Astrocyte (in vitro differentiated cells and primary cell): Measurements from ENCODE around the gene GLP1R. TPM values are rescaled to one million over a fixed set of nuclear protein-coding genes. Genes with fewer than 3 reads are reported as not detected.

Experiments
- DNase-seq: peaks from one replicate; pipeline ENCODE4 v3.0.0-alpha.2; 2010; ENCODE audit warnings: low read depth
- FAIRE-seq: peaks from 2 replicates; lab custom pipeline; 2011; peaks lifted over from hg19 to GRCh38; lab: Jason Lieb, UNC
- H2AFZ ChIP-seq: 2 replicates; pipeline ENCODE4 v1.6.0; 2012; ENCODE audit warnings: low read depth, low read length, inconsistent platforms
- H3K27ac ChIP-seq: 2 replicates; pipeline ENCODE4 v1.5.1; 2011; ENCODE audit warnings: low read depth, low read length, inconsistent platforms
- H3K27me3 ChIP-seq: 2 replicates; pipeline ENCODE4 v1.6.0; 2011; ENCODE audit warnings: low read length, inconsistent platforms; ENCODE audit not compliant: insufficient read depth
- H3K36me3 ChIP-seq: 2 replicates; pipeline ENCODE4 v1.5.1; 2011; ENCODE audit warnings: low read length, inconsistent platforms; ENCODE audit not compliant: insufficient read depth
- H3K4me1 ChIP-seq: 2 replicates; pipeline ENCODE4 v1.5.1; 2011; ENCODE audit warnings: low read length, inconsistent platforms; ENCODE audit not compliant: insufficient read depth
- H3K4me2 ChIP-seq: 2 replicates; pipeline ENCODE4 v1.6.0; 2012; ENCODE audit warnings: low read length, inconsistent platforms
- H3K4me3 ChIP-seq: 2 replicates; pipeline ENCODE4 v1.5.1; 2011; ENCODE audit warnings: low read depth, mild to moderate bottlenecking, low read length, inconsistent platforms; ENCODE audit not compliant: insufficient read depth
- H3K79me2 ChIP-seq: 2 replicates; pipeline ENCODE4 v1.6.0; 2012; ENCODE audit warnings: mild to moderate bottlenecking, low read length, inconsistent platforms; ENCODE audit not compliant: insufficient read depth
- H3K9ac ChIP-seq: 2 replicates; pipeline ENCODE4 v1.6.0; 2012; ENCODE audit warnings: mild to moderate bottlenecking, low read length, inconsistent platforms
- H3K9me3 ChIP-seq: 2 replicates; pipeline ENCODE4 v1.5.1; 2012; ENCODE audit warnings: low read depth, mild to moderate bottlenecking, low read length, inconsistent platforms; ENCODE audit not compliant: insufficient read depth
- H4K20me1 ChIP-seq: 2 replicates; pipeline ENCODE4 v1.6.0; 2012; ENCODE audit warnings: low read length, inconsistent platforms; ENCODE audit not compliant: insufficient read depth
- H3K27ac Mint-ChIP-seq: one replicate; pipeline ENCODE4 v1.8.0; 2021; ENCODE audit warnings: mild to moderate bottlenecking, mixed read lengths; ENCODE audit not compliant: unreplicated experiment
- H3K27me3 Mint-ChIP-seq: one replicate; pipeline ENCODE4 v1.8.0; 2021; ENCODE audit warnings: low read depth, mixed read lengths; ENCODE audit not compliant: unreplicated experiment
- H3K36me3 Mint-ChIP-seq: one replicate; pipeline ENCODE4 v1.8.0; 2021; ENCODE audit warnings: low read depth, mixed read lengths; ENCODE audit not compliant: unreplicated experiment
- H3K4me1 Mint-ChIP-seq: one replicate; pipeline ENCODE4 v1.8.0; 2021; ENCODE audit warnings: low read depth, mixed read lengths; ENCODE audit not compliant: unreplicated experiment
- H3K4me3 Mint-ChIP-seq: one replicate; pipeline ENCODE4 v1.8.0; 2021; ENCODE audit warnings: mild to moderate bottlenecking, moderate library complexity, mixed read lengths; ENCODE audit not compliant: unreplicated experiment
- H3K9me3 Mint-ChIP-seq: one replicate; pipeline ENCODE4 v1.8.0; 2021; ENCODE audit warnings: mild to moderate bottlenecking, mixed read lengths; ENCODE audit not compliant: unreplicated experiment
- CTCF ChIP-seq: IDR thresholded peaks from 2 replicates; pipeline ENCODE4 v1.5.1; 2011; ENCODE audit warnings: low read depth, mild to moderate bottlenecking, inconsistent platforms, low read length, moderate library complexity; ENCODE audit not compliant: insufficient read depth
- EZH2 ChIP-seq: IDR thresholded peaks from 2 replicates; pipeline ENCODE4 v1.6.1; 2012; ENCODE audit warnings: mild to moderate bottlenecking, low read length, inconsistent platforms; ENCODE audit not compliant: insufficient read depth
- total RNA-seq: library from RNA; stranded (reverse); gene quantifications from 2 replicates; pipeline ENCODE4 v1.2.1, GENCODE V29; 2021

The GLP1R gene
- total RNA-seq, 1 donor from 2014 or later = not detected

GRCh38 chr6:39008737-39009136 is 39.8 kb upstream of the GLP1R start:
- H3K4me3 Mint-ChIP-seq = no peak overlapping the region
- Histone ChIP-seq H3K9ac (no peak overlapping the region), H3K27ac (no peak overlapping the region), H3K27me3 (no peaks in the 10 kb centered on the region), H4K20me1 (no peaks in the 10 kb centered on the region), H3K4me1 (no peaks in the 10 kb centered on the region), H2AFZ (no peak overlapping the region), H3K9me3 (no peaks in the 10 kb centered on the region), H3K4me2 (no peak overlapping the region), H3K4me3 (no peak overlapping the region), H3K79me2 (no peaks in the 10 kb centered on the region), H3K36me3 (no peaks in the 10 kb centered on the region)
- H3K9me3 Mint-ChIP-seq = no peaks in the 10 kb centered on the region
- H3K27ac Mint-ChIP-seq = no peak overlapping the region
- DNase-seq = no peak
- FAIRE-seq = no peak
- no peaks in the 10 kb centered on the region for H3K4me1 Mint-ChIP-seq
- H3K36me3 Mint-ChIP-seq = no peaks in the 10 kb centered on the region
- no peak for TF ChIP-seq EZH2
- TF ChIP-seq CTCF = no peak
- peaks cover 7% of the 10 kb centered on the region for H3K27me3 Mint-ChIP-seq

GRCh38 chr6:39009476-39009875 is 39.1 kb upstream of the GLP1R start:
- TF ChIP-seq CTCF (no peak), EZH2 (no peak)
- Histone ChIP-seq H3K4me3 (no peak overlapping the region), H3K4me1 (no peaks in the 10 kb centered on the region), H3K27me3 (no peaks in the 10 kb centered on the region), H3K4me2 (no peak overlapping the region), H3K36me3 (no peaks in the 10 kb centered on the region), H3K27ac (no peak overlapping the region), H4K20me1 (no peaks in the 10 kb centered on the region), H2AFZ (no peak overlapping the region), H3K9me3 (no peaks in the 10 kb centered on the region), H3K79me2 (no peaks in the 10 kb centered on the region), H3K9ac (no peak overlapping the region)
- no peaks in the 10 kb centered on the region for H3K4me1 Mint-ChIP-seq
- peaks cover 7% of the 10 kb centered on the region for H3K27me3 Mint-ChIP-seq
- H3K36me3 Mint-ChIP-seq = no peaks in the 10 kb centered on the region
- no peak for FAIRE-seq
- no peaks in the 10 kb centered on the region for H3K9me3 Mint-ChIP-seq
- H3K4me3 Mint-ChIP-seq = no peak overlapping the region
- no peak for DNase-seq
- H3K27ac Mint-ChIP-seq = no peak overlapping the region

GRCh38 chr6:39016839-39017546 is 31.6 kb upstream of the GLP1R start:
- Mint-ChIP-seq H3K9me3 (no peaks in the 10 kb centered on the region), H3K4me3 (no peak overlapping the region), H3K4me1 (no peaks in the 10 kb centered on the region), H3K36me3 (no peaks in the 10 kb centered on the region), H3K27me3 (peaks cover 4% of the 10 kb centered on the region), H3K27ac (no peak overlapping the region)
- H3K4me1 ChIP-seq = no peaks in the 10 kb centered on the region
- no peak overlapping the region for H3K9ac ChIP-seq
- DNase-seq (no peak), FAIRE-seq (no peak)
- no peak overlapping the region for H2AFZ ChIP-seq
- no peak overlapping the region for H3K4me2 ChIP-seq
- no peak overlapping the region for H3K27ac ChIP-seq
- H3K4me3 ChIP-seq = no peak overlapping the region
- no peaks in the 10 kb centered on the region for H3K79me2 ChIP-seq
- H3K9me3 ChIP-seq = no peaks in the 10 kb centered on the region
- H4K20me1 ChIP-seq = no peaks in the 10 kb centered on the region
- no peaks in the 10 kb centered on the region for H3K27me3 ChIP-seq
- no peaks in the 10 kb centered on the region for H3K36me3 ChIP-seq
- TF ChIP-seq CTCF (no peak), EZH2 (no peak)
